HCT116 (cell line): ENCODE data around the gene GLO1. TPM values are rescaled to one million over a fixed set of nuclear protein-coding genes. Genes with fewer than 3 reads are reported as not detected.

Source experiments
- ATAC-seq: fragments of 200-7000 bp; cut with Tn5 transposase; 2 replicates; pipeline ENCODE4 v1.9.1; 2020; ENCODE audit warnings: mild to moderate bottlenecking, moderate library complexity
- BruUV-seq: library from RNA; stranded (reverse); fragments of 400-500 nt; replicated peaks from 2 replicates; lab custom pipeline; 2021; lab: Mats Ljungman, UMichigan
- CTCF ChIA-PET: fragments of 300-600 bp; sonication (Branson Sonifier 250); formaldehyde crosslinking; loops from one replicate; lab custom pipeline; 2021; ENCODE audit warnings: antibody characterized with exemption; lab: Charles Lee
- POLR2A ChIA-PET: fragments of 300-600, 350-600 bp; sonication (Branson Sonifier 250); formaldehyde crosslinking; loops from one replicate; lab custom pipeline; 2021; ENCODE audit warnings: antibody characterized with exemption; lab: Charles Lee
- RAD21 ChIA-PET, 2 experiments: fragments of 300-600 bp; sonication (Branson Sonifier 250); formaldehyde crosslinking; loops; one replicate each; lab custom pipeline; 2023; ENCODE audit warnings: low total read pairs in 2 of 2; ENCODE audit not compliant: uncharacterized antibody in 2 of 2, unreplicated experiment in 2 of 2, low non-redundant PET in 1 of 2; lab: Charles Lee
- DNase-seq: peaks from one replicate; pipeline ENCODE4 v3.0.0-alpha.2; 2010; ENCODE audit warnings: low read depth, low spot score
- H2AFZ ChIP-seq: fragments of 200-600 bp; shearing (Covaris generic), sonication (generic); 2 replicates; pipeline ENCODE4 v1.6.1; 2017; ENCODE audit warnings: low read depth, mixed run types, mixed read lengths, antibody characterized with exemption, low read length; ENCODE audit not compliant: poor library complexity, severe bottlenecking
- H3K27ac ChIP-seq: 2 replicates; pipeline ENCODE4 v1.5.1; 2012; ENCODE audit warnings: low read depth, low read length
- H3K27me3 ChIP-seq: fragments of 200-600 bp; sonication (generic); 2 replicates; pipeline ENCODE4 v1.6.1; 2016; ENCODE audit warnings: mixed run types, low read length, mixed read lengths; ENCODE audit not compliant: insufficient read depth
- H3K36me3 ChIP-seq, 2 experiments: fragments of 200-500 bp in 1 of 2; fragments of 200-600 bp in 1 of 2; sonication (Bioruptor generic) in 1 of 2; sonication (generic) in 1 of 2; 2 replicates each; pipeline versions ENCODE4 v1.5.1 to v1.6.1; 2014 to 2016; ENCODE audit warnings: low read length in 2 of 2, inconsistent platforms in 1 of 2, mixed read lengths in 1 of 2, mixed run types in 1 of 2; ENCODE audit not compliant: insufficient read depth in 2 of 2, control insufficient read depth in 1 of 2
- H3K4me1 ChIP-seq, 2 experiments: fragments of 200-600 bp in 1 of 2; sonication (generic) in 1 of 2; 2 replicates each; pipeline versions ENCODE4 v1.5.1 to v1.6.1; 2012 to 2017; ENCODE audit warnings: low read length in 2 of 2, inconsistent platforms in 1 of 2, mild to moderate bottlenecking in 1 of 2, mixed read lengths in 1 of 2, mixed run types in 1 of 2, moderate library complexity in 1 of 2; ENCODE audit not compliant: insufficient read depth in 2 of 2, control insufficient read depth in 1 of 2
- H3K4me2 ChIP-seq: fragments of 200-600 bp; sonication (generic); 2 replicates; pipeline ENCODE4 v1.6.1; 2017; ENCODE audit warnings: mixed run types, low read length, mixed read lengths
- H3K4me3 ChIP-seq, 2 experiments: fragments of 200-600 bp in 1 of 2; sonication (generic) in 1 of 2; replicated peaks in 1 of 2; 2 replicates each; pipeline ENCODE4 v1.5.1; 2011 to 2016; ENCODE audit warnings: low read length in 2 of 2, control low read depth in 1 of 2, low read depth in 1 of 2, mild to moderate bottlenecking in 1 of 2, mixed read lengths in 1 of 2, mixed run types in 1 of 2
- H3K79me2 ChIP-seq: fragments of 200-600 bp; sonication (generic); 2 replicates; pipeline ENCODE4 v1.6.1; 2017; ENCODE audit warnings: mild to moderate bottlenecking, mixed run types, low read length, moderate library complexity, mixed read lengths; ENCODE audit not compliant: insufficient read depth
- H3K9ac ChIP-seq: fragments of 200-600 bp; sonication (generic); 2 replicates; pipeline ENCODE4 v1.6.1; 2016; ENCODE audit warnings: low read length, mixed read lengths
- H3K9me2 ChIP-seq: fragments of 200-600 bp; sonication (generic), shearing (Covaris generic); 2 replicates; pipeline ENCODE4 v1.6.1; 2017; ENCODE audit warnings: mixed run types, mild to moderate bottlenecking, moderate library complexity; ENCODE audit not compliant: insufficient read depth
- H3K9me3 ChIP-seq, 2 experiments: fragments of 200-500 bp in 1 of 2; fragments of 200-600 bp in 1 of 2; sonication (Bioruptor generic) in 1 of 2; sonication (generic) in 1 of 2; 2 replicates each; pipeline ENCODE4 v1.6.1; 2014 to 2017; ENCODE audit warnings: low read length in 2 of 2, mixed read lengths in 2 of 2, inconsistent platforms in 1 of 2, low read depth in 1 of 2, mild to moderate bottlenecking in 1 of 2, mixed run types in 1 of 2, moderate library complexity in 1 of 2; ENCODE audit not compliant: control insufficient read depth in 1 of 2, insufficient read depth in 1 of 2
- H4K20me1 ChIP-seq: fragments of 200-600 bp; sonication (generic), shearing (Covaris generic); 2 replicates; pipeline ENCODE4 v1.6.1; 2017; ENCODE audit warnings: mixed run types, mild to moderate bottlenecking, moderate library complexity; ENCODE audit not compliant: insufficient read depth
- ATF3 ChIP-seq: IDR thresholded peaks from 2 replicates; pipeline ENCODE4 v1.6.1; 2012
- CBX3 ChIP-seq: IDR thresholded peaks from 2 replicates; pipeline ENCODE4 v1.6.1; 2012; ENCODE audit warnings: low read depth
- CTCF ChIP-seq, 3 experiments: fragments of 200-600 bp in 1 of 3; sonication (generic) in 1 of 3; IDR thresholded peaks in 2 of 3; conservative IDR thresholded peaks in 1 of 3; 2 replicates each; pipeline ENCODE4 v1.5.1; 2012 to 2017; ENCODE audit warnings: low read depth in 2 of 3, low read length in 2 of 3, antibody characterized with exemption in 1 of 3, borderline replicate concordance in 1 of 3, control low read depth in 1 of 3, mild to moderate bottlenecking in 1 of 3, mixed read lengths in 1 of 3, mixed run types in 1 of 3, moderate library complexity in 1 of 3; ENCODE audit not compliant: insufficient read depth in 1 of 3
- ELF1 ChIP-seq: IDR thresholded peaks from 2 replicates; pipeline ENCODE4 v1.6.1; 2012; ENCODE audit warnings: low read depth, borderline replicate concordance
- EZH2phosphoT487 ChIP-seq: fragments of 200-600 bp; IDR thresholded peaks from 2 replicates; pipeline ENCODE4 v1.6.1; 2018; ENCODE audit warnings: antibody characterized with exemption, borderline replicate concordance
- FOSL1 ChIP-seq: IDR thresholded peaks from 2 replicates; pipeline ENCODE4 v1.6.1; 2012; ENCODE audit warnings: low read depth
- JUND ChIP-seq: IDR thresholded peaks from 2 replicates; pipeline ENCODE4 v1.6.1; 2012
- MAX ChIP-seq: IDR thresholded peaks from 2 replicates; pipeline ENCODE4 v1.6.1; 2012
- POLR2AphosphoS5 ChIP-seq: IDR thresholded peaks from 2 replicates; pipeline ENCODE4 v1.6.1; 2011; ENCODE audit warnings: mild to moderate bottlenecking, low read depth, low read length, moderate library complexity
- SIN3A ChIP-seq: IDR thresholded peaks from 2 replicates; pipeline ENCODE4 v1.6.1; 2012; ENCODE audit warnings: low read depth
- SP1 ChIP-seq: IDR thresholded peaks from 2 replicates; pipeline ENCODE4 v1.6.1; 2012; ENCODE audit warnings: low read depth
- ZBTB33 ChIP-seq: IDR thresholded peaks from 2 replicates; pipeline ENCODE4 v1.6.1; 2011; ENCODE audit warnings: mild to moderate bottlenecking, low read length, moderate library complexity; ENCODE audit not compliant: insufficient replicate concordance; ENCODE audit errors: extremely low read depth
- ZFX ChIP-seq: fragments of 450-650 bp; IDR thresholded peaks from 2 replicates; pipeline ENCODE4 v1.6.1; 2017
- intact Hi-C: fragments of 100-400 bp; cut with micrococcal nuclease; formaldehyde crosslinking; loops from 2 replicates; pipeline ENCODE4 v1.10.0; 2022
- total RNA-seq: library from RNA; stranded (reverse); gene quantifications from one replicate; pipeline ENCODE4 v1.2.1, GENCODE V29; 2021; ENCODE audit not compliant: unreplicated experiment

The GLO1 gene
- total RNA-seq, 1 experiment from 2014 or later, result 191 TPM

- TF ChIP-seq ZBTB33 (no peak), ZFX (no peak)
- TF ChIP-seq, all 23 proteins: peak for 0
- Histone ChIP-seq H3K4me2 (no peak overlapping the region), H3K27me3 (no peaks in the 10 kb centered on the region), H2AFZ (no peak overlapping the region), H3K27ac (no peak overlapping the region), H3K9ac (no peak overlapping the region), H3K4me3 (no peak overlapping the region), H4K20me1 (no peaks in the 10 kb centered on the region), H3K9me2 (no peaks in the 10 kb centered on the region), H3K4me1 (no peaks in the 10 kb centered on the region), H3K9me3 (no peaks in the 10 kb centered on the region), H3K36me3 (no peaks in the 10 kb centered on the region), H3K79me2 (no peaks in the 10 kb centered on the region)
- ChIA-PET POLR2A (no interaction called here), CTCF (no interaction called here), RAD21 (no interaction called here)
- DNase-seq, result no peak
- no TSS peak for BruUV-seq
- intact Hi-C loops, result no loop called here
- ATAC-seq, result no peak
Observed at GRCh38 chr6:38719358-38719757, 16.4 kb upstream of the GLO1 start.

- H3K9ac ChIP-seq, result no peak overlapping the region
- no peaks in the 10 kb centered on the region for H3K9me3 ChIP-seq
- ChIA-PET POLR2A (no interaction called here), RAD21 (no interaction called here), CTCF (no interaction called here)
- intact Hi-C loops, result no loop called here
- H3K27ac ChIP-seq, result no peak overlapping the region
- H3K9me2 ChIP-seq, result no peaks in the 10 kb centered on the region
- no peaks in the 10 kb centered on the region for H3K36me3 ChIP-seq
- H2AFZ ChIP-seq, result no peak overlapping the region
- BruUV-seq, result no TSS peak
- no peak overlapping the region for H3K4me3 ChIP-seq
- no peaks in the 10 kb centered on the region for H3K4me1 ChIP-seq
- H3K79me2 ChIP-seq, result no peaks in the 10 kb centered on the region
- H3K27me3 ChIP-seq, result no peaks in the 10 kb centered on the region
- no peak overlapping the region for H3K4me2 ChIP-seq
- no peaks in the 10 kb centered on the region for H4K20me1 ChIP-seq
- ATAC-seq, result no peak
- DNase-seq, result no peak
- TF ChIP-seq ZBTB33 (no peak), POLR2AphosphoS5 (no peak), SIN3A (no peak), ATF3 (no peak), FOSL1 (no peak), MAX (no peak), CTCF (IDR thresholded peaks at IDR 0.05 in 2 of 3, conservative IDR thresholded peaks at IDR 0.05 in 1 of 3; ENCODE audit: borderline replicate concordance in 1 of 3, insufficient read depth in 1 of 3, low read depth in 2 of 3, low read length in 2 of 3) (no peak), EZH2phosphoT487 (no peak), SP1 (no peak), CBX3 (no peak), JUND (no peak), ELF1 (no peak)
Observed at GRCh38 chr6:38716825-38717224, 13.9 kb upstream of the GLO1 start.
